Endothelial cell of umbilical vein (primary cell): ENCODE results near the gene MOB4. TPM values are rescaled to one million over a fixed set of nuclear protein-coding genes. Genes with fewer than 3 reads are reported as not detected.

Experiments
- BruUV-seq: library from RNA; stranded (reverse); fragments of 400-500 nt; replicated peaks from 2 replicates; lab custom pipeline; 2021; lab: Mats Ljungman, UMichigan
- CTCF ChIA-PET: fragments of 300-600, 350-600 bp; sonication (Branson Sonifier 250); formaldehyde crosslinking; loops from one replicate; lab custom pipeline; 2021; ENCODE audit warnings: antibody characterized with exemption, inconsistent platforms; lab: Charles Lee
- POLR2A ChIA-PET: fragments of 300-600, 350-600 bp; sonication (Branson Sonifier 250); formaldehyde crosslinking; loops from one replicate; lab custom pipeline; 2021; ENCODE audit warnings: antibody characterized with exemption, inconsistent platforms; lab: Charles Lee
- DNase-seq: peaks from one replicate; pipeline ENCODE4 v3.0.0-alpha.2; 2011; ENCODE audit warnings: low read depth, low spot score
- FAIRE-seq: peaks from 2 replicates; lab custom pipeline; 2011; peaks lifted over from hg19 to GRCh38; lab: Jason Lieb, UNC
- H2AFZ ChIP-seq: 2 replicates; pipeline ENCODE4 v1.6.0; 2012; ENCODE audit warnings: low read depth, low read length, control low read depth, inconsistent platforms
- H3K27ac ChIP-seq: 2 replicates; pipeline ENCODE4 v1.5.1; 2011; ENCODE audit warnings: low read depth, mild to moderate bottlenecking, control low read depth, low read length, moderate library complexity; ENCODE audit not compliant: insufficient read depth
- H3K27me3 ChIP-seq, 2 experiments: 2 replicates each; pipeline versions ENCODE4 v1.6.0 to v1.6.1; 2011; ENCODE audit warnings: low read length in 2 of 2, mixed read lengths in 1 of 2; ENCODE audit not compliant: control insufficient read depth in 2 of 2, insufficient read depth in 2 of 2
- H3K36me3 ChIP-seq, 2 experiments: 2 replicates in 1 of 2; 3 replicates in 1 of 2; pipeline ENCODE4 v1.5.1; 2011; ENCODE audit warnings: low read length in 2 of 2, mild to moderate bottlenecking in 1 of 2, moderate library complexity in 1 of 2; ENCODE audit not compliant: control insufficient read depth in 2 of 2, insufficient read depth in 2 of 2; ENCODE audit errors: extremely low read depth in 1 of 2
- H3K4me1 ChIP-seq: 3 replicates; pipeline ENCODE4 v1.5.1; 2011; ENCODE audit warnings: mild to moderate bottlenecking, low read length; ENCODE audit not compliant: control insufficient read depth, insufficient read depth; ENCODE audit errors: extremely low read depth
- H3K4me2 ChIP-seq: 2 replicates; pipeline ENCODE4 v1.6.1; 2011; ENCODE audit warnings: low read length, control low read depth, mixed read lengths; ENCODE audit not compliant: insufficient read depth
- H3K4me3 ChIP-seq, 3 experiments: fragments of 200-600 bp in 1 of 3; sonication (generic), shearing (Covaris generic) in 1 of 3; replicated peaks in 1 of 3; 2 replicates each; pipeline ENCODE4 v1.5.1; 2011 to 2016; ENCODE audit warnings: control low read depth in 3 of 3, low read length in 3 of 3, mild to moderate bottlenecking in 2 of 3, inconsistent platforms in 1 of 3, low read depth in 1 of 3, moderate library complexity in 1 of 3; ENCODE audit not compliant: insufficient read depth in 1 of 3
- H3K79me2 ChIP-seq: 2 replicates; pipeline ENCODE4 v1.6.0; 2012; ENCODE audit warnings: low read length, inconsistent platforms; ENCODE audit not compliant: control insufficient read depth, insufficient read depth
- H3K9ac ChIP-seq: replicated peaks from 2 replicates; pipeline ENCODE3; 2011; ENCODE audit warnings: low read length, control low read depth; ENCODE audit not compliant: insufficient read depth; ENCODE audit errors: extremely low read depth
- H3K9me1 ChIP-seq: replicated peaks from 3 replicates; pipeline ENCODE4 v1.6.0; 2011; ENCODE audit warnings: mild to moderate bottlenecking, low read length; ENCODE audit not compliant: control insufficient read depth, insufficient read depth; ENCODE audit errors: extremely low read depth
- H3K9me3 ChIP-seq: replicated peaks from 2 replicates; pipeline ENCODE4 v1.5.1; 2012; ENCODE audit warnings: low read length, inconsistent platforms; ENCODE audit not compliant: control insufficient read depth, insufficient read depth
- H4K20me1 ChIP-seq: replicated peaks from 2 replicates; pipeline ENCODE3; 2011; ENCODE audit warnings: mild to moderate bottlenecking, low read length; ENCODE audit not compliant: control insufficient read depth, insufficient read depth; ENCODE audit errors: extremely low read depth
- CTCF ChIP-seq, 2 donors: IDR thresholded peaks; 1 replicate in 1 of 2; 2 replicates in 1 of 2; pipeline ENCODE4 v1.5.1; 2011; ENCODE audit warnings: low read length in 2 of 2, mild to moderate bottlenecking in 2 of 2, moderate library complexity in 2 of 2, control low read depth in 1 of 2, inconsistent platforms in 1 of 2, low read depth in 1 of 2; ENCODE audit not compliant: insufficient read depth in 1 of 2; ENCODE audit errors: extremely low read depth in 1 of 2
- EZH2 ChIP-seq: IDR thresholded peaks from 2 replicates; pipeline ENCODE4 v1.6.1; 2012; ENCODE audit warnings: borderline replicate concordance, low read depth, mild to moderate bottlenecking, moderate library complexity, low read length, inconsistent platforms; ENCODE audit not compliant: severe bottlenecking
- FOS ChIP-seq: IDR thresholded peaks from 2 replicates; pipeline ENCODE4 v1.6.1; 2011; ENCODE audit warnings: mild to moderate bottlenecking, low read length, moderate library complexity, borderline replicate concordance; ENCODE audit not compliant: insufficient read depth
- GATA2 ChIP-seq: IDR thresholded peaks from 2 replicates; pipeline ENCODE4 v1.7.0; 2011; ENCODE audit warnings: low read depth, mild to moderate bottlenecking, moderate library complexity, mixed read lengths, low read length; ENCODE audit not compliant: insufficient read length, insufficient read depth
- JUN ChIP-seq: IDR thresholded peaks from 2 replicates; pipeline ENCODE4 v1.6.1; 2011; ENCODE audit warnings: borderline replicate concordance, low read depth; ENCODE audit not compliant: insufficient read length, insufficient read depth
- MYC ChIP-seq: IDR thresholded peaks from one replicate; pipeline ENCODE4 v1.6.1; 2011; ENCODE audit warnings: mild to moderate bottlenecking, low read depth, low read length
- POLR2A ChIP-seq: IDR thresholded peaks from 2 replicates; pipeline ENCODE4 v1.6.1; 2012; ENCODE audit warnings: low read depth, mild to moderate bottlenecking, control low read depth, low read length
- POLR2AphosphoS5 ChIP-seq: IDR thresholded peaks from 2 replicates; pipeline ENCODE4 v1.6.1; 2012; ENCODE audit warnings: low read depth, mild to moderate bottlenecking, control low read depth, low read length, moderate library complexity; ENCODE audit not compliant: insufficient read depth
- dilution Hi-C: fragments of 300-500 bp; cut with MboI; formaldehyde crosslinking; loops from one replicate; pipeline ENCODE4 v1.15.0; 2019; ENCODE audit warnings: low sequenced_read_pairs; ENCODE audit not compliant: extremely low pct_ligation_motif_present
- intact Hi-C: fragments of 100-400 bp; cut with micrococcal nuclease; formaldehyde crosslinking; loops from one replicate; pipeline ENCODE4 v1.10.0; 2022
- polyA plus RNA-seq, 4 experiments: library from polyadenylated mRNA; depleted of rRNA in 3 of 4; stranded (reverse) in 3 of 4; unstranded in 1 of 4; fragments of >200 nt; gene quantifications; 2 replicates each; pipeline versions ENCODE4 v1.2.1 to v1.2.3, GENCODE V29; 2011 to 2012; ENCODE audit warnings: missing spikeins in 1 of 4
- total RNA-seq: library from RNA; stranded (reverse); gene quantifications from 2 replicates; pipeline ENCODE4 v1.2.3, GENCODE V29; 2021
- TF ChIP-seq, protein P1 (sequence below): IDR thresholded peaks from 2 replicates; pipeline ENCODE4 v1.6.1; 2011; ENCODE audit not compliant: insufficient read depth, insufficient read length

Gene MOB4
- total and polyA plus RNA-seq, 2 donors (not counting 3 experiments of a cell fraction or from before 2014, with no cell fraction given), result 23.9 to 27.9 TPM

GRCh38 chr2:197538412-197538811 lies 22.5 kb downstream of the MOB4 start:
- CTCF ChIA-PET, result no interaction called here
- no peaks in the 10 kb centered on the region for H3K27me3 ChIP-seq
- H3K27ac ChIP-seq, result no peak overlapping the region
- POLR2A ChIA-PET, result no interaction called here
- H3K9ac ChIP-seq, result no peak overlapping the region
- no peak overlapping the region for H3K4me3 ChIP-seq
- TF ChIP-seq MYC, result no peak
- TF ChIP-seq GATA2, result no peak
- TF ChIP-seq CTCF (IDR thresholded peaks at IDR 0.05; ENCODE audit: extremely low read depth in 1 of 2, insufficient read depth in 1 of 2, low read depth in 1 of 2, low read length in 2 of 2), result no peak
- TF ChIP-seq POLR2AphosphoS5, result no peak
- TF ChIP-seq EZH2, result no peak
- dilution Hi-C loops (no loop called here), intact Hi-C loops (no loop called here)
- H3K4me2 ChIP-seq, result no peak overlapping the region
- H3K9me1 ChIP-seq, result no peaks in the 10 kb centered on the region
- BruUV-seq, result no TSS peak
- no peaks in the 10 kb centered on the region for H3K9me3 ChIP-seq
- FAIRE-seq (peak; percentile 52), DNase-seq (peak; percentile 41)
- no peak overlapping the region for H2AFZ ChIP-seq
- no peaks in the 10 kb centered on the region for H3K4me1 ChIP-seq
- H4K20me1 ChIP-seq, result peaks cover 3% of the 10 kb centered on the region
- H3K79me2 ChIP-seq, result peaks cover 28% of the 10 kb centered on the region
- H3K36me3 ChIP-seq, result peaks cover 3 to 11% of the 10 kb centered on the region in 2 experiments

DNA sequence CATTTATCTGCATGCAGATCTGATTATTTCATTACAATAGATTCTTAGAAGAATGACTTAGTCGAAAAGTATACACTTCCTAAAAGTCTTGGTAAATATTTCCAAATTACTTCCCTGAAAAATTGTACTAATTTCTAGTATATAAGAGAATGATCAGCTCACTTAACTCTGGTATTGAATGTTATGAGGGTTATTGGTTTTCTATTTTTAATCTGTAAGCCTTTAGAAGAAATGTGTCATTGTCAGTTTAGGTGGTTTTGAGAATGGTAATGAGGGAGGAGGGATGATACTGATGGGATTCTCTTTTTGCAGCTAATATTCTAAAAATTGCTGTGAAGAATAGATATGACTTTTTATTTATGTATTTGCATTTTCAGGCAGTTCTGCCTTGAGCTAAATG lies 23.9 kb downstream of the MOB4 start:
- no TSS peak for BruUV-seq
- POLR2A ChIA-PET, result no interaction called here
- H3K4me3 ChIP-seq, result no peak overlapping the region
- H2AFZ ChIP-seq, result no peak overlapping the region
- CTCF ChIA-PET, result interaction anchor here (1.1 to 1.3 kb wide), 4 partner anchors 9 to 60 kb away, joined by 3 read pairs; partner anchors contain the start of gene HSPD1
- no peak overlapping the region for H3K27ac ChIP-seq
- no peak for TF ChIP-seq GATA2
- no peak for TF ChIP-seq FOS
- no peak for TF ChIP-seq JUN
- TF ChIP-seq, protein P1, sequence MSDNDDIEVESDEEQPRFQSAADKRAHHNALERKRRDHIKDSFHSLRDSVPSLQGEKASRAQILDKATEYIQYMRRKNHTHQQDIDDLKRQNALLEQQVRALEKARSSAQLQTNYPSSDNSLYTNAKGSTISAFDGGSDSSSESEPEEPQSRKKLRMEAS, result no peak
- no peak for TF ChIP-seq POLR2AphosphoS5
- TF ChIP-seq EZH2, result no peak
- TF ChIP-seq POLR2A, result no peak
- TF ChIP-seq CTCF (IDR thresholded peaks at IDR 0.05; ENCODE audit: extremely low read depth in 1 of 2, insufficient read depth in 1 of 2, low read depth in 1 of 2, low read length in 2 of 2), result no peak
- TF ChIP-seq MYC, result no peak
- H3K4me2 ChIP-seq, result no peak overlapping the region
- peaks cover 3% of the 10 kb centered on the region for H4K20me1 ChIP-seq
- H3K36me3 ChIP-seq, result peaks cover 3 to 13% of the 10 kb centered on the region in 2 experiments
- H3K9me3 ChIP-seq, result no peaks in the 10 kb centered on the region
- no peaks in the 10 kb centered on the region for H3K4me1 ChIP-seq
- dilution Hi-C loops (no loop called here), intact Hi-C loops (no loop called here)
- H3K27me3 ChIP-seq, result no peaks in the 10 kb centered on the region
- H3K9me1 ChIP-seq, result no peaks in the 10 kb centered on the region
- H3K79me2 ChIP-seq, result peaks cover 23% of the 10 kb centered on the region
- FAIRE-seq, result no peak
- no peak for DNase-seq
- no peak overlapping the region for H3K9ac ChIP-seq
